GM03348 (cell line): Measurements from ENCODE around the gene CMBL.

ENCODE experiments used
- DNase-seq: peaks from one replicate; pipeline ENCODE4 v3.0.0; 2012; ENCODE audit warnings: low spot score

The CMBL gene

GRCh38 chr5:10310066-10310779 lies 2.5 kb upstream of the CMBL start:
- no peak for DNase-seq

- no peak for DNase-seq
Measured at GRCh38 chr5:10308844-10309243, 1.1 kb upstream of the CMBL start.

GRCh38 chr5:10306806-10307205 lies 896 bp downstream of the CMBL start:
- no peak for DNase-seq

GRCh38 chr5:10306114-10306513 lies 1.6 kb downstream of the CMBL start:
- no peak for DNase-seq

- DNase-seq, result no peak
Measured at GRCh38 chr5:10304932-10305331, 2.8 kb downstream of the CMBL start.

GRCh38 chr5:10303699-10304170 lies 4.0 kb downstream of the CMBL start:
- no peak for DNase-seq

GRCh38 chr5:10303201-10303600 lies 4.5 kb downstream of the CMBL start:
- no peak for DNase-seq

- no peak for DNase-seq
Measured at GRCh38 chr5:10301842-10302610, 5.7 kb downstream of the CMBL start.

- DNase-seq, result no peak
Measured at GRCh38 chr5:10301266-10301665, 6.4 kb downstream of the CMBL start.

GRCh38 chr5:10300246-10300645 lies 7.5 kb downstream of the CMBL start:
- no peak for DNase-seq

GRCh38 chr5:10297646-10298204 lies 10.0 kb downstream of the CMBL start:
- no peak for DNase-seq

- no peak for DNase-seq
Measured at GRCh38 chr5:10295619-10296326, 11.9 kb downstream of the CMBL start.

GRCh38 chr5:10293907-10294662 lies 13.6 kb downstream of the CMBL start:
- DNase-seq, result no peak

- no peak for DNase-seq
Measured at GRCh38 chr5:10291692-10292339, 15.9 kb downstream of the CMBL start.

GRCh38 chr5:10290438-10290837 lies 17.3 kb downstream of the CMBL start:
- no peak for DNase-seq

GRCh38 chr5:10289991-10290390 lies 17.7 kb downstream of the CMBL start:
- DNase-seq, result no peak

- DNase-seq, result peak; percentile 63
Measured at GRCh38 chr5:10289353-10289752, 18.3 kb downstream of the CMBL start.

GRCh38 chr5:10288592-10289219 lies 19.0 kb downstream of the CMBL start:
- DNase-seq, result no peak

- no peak for DNase-seq
Measured at GRCh38 chr5:10286862-10287227, 20.9 kb downstream of the CMBL start.

- DNase-seq, result peak; percentile 83
Measured at GRCh38 chr5:10286162-10286861, 21.4 kb downstream of the CMBL start.
